Heart right ventricle (tissue), 16 donors: ENCODE results near the gene SHANK2. TPM values are rescaled to one million over a fixed set of nuclear protein-coding genes. Genes with fewer than 3 reads are reported as not detected.

Source experiments
- ATAC-seq, 8 donors: fragments of 200-7000 bp; cut with Tn5 transposase; one replicate each; pipeline ENCODE4 v1.9.1; 2020; ENCODE audit warnings: mild to moderate bottlenecking in 8 of 8, moderate library complexity in 8 of 8, moderate number of reproducible peaks in 1 of 8
- DNase-seq, 2 donors: peaks; one replicate each; pipeline ENCODE4 v3.0.0-alpha.2; 2020
- H3K27ac ChIP-seq, 10 donors: fragments of 200-600 bp; sonication (generic) in 2 of 10; one replicate each; pipeline versions ENCODE4 v1.5.0 to v1.8.0; 2020 to 2022; ENCODE audit warnings: mild to moderate bottlenecking in 3 of 10
- H3K27me3 ChIP-seq, 7 donors: fragments of 200-600 bp; one replicate each; pipeline ENCODE4 v1.8.0; 2021 to 2022; ENCODE audit warnings: mild to moderate bottlenecking in 2 of 7
- H3K36me3 ChIP-seq, 9 donors: fragments of 200-600 bp; sonication (generic) in 1 of 9; one replicate each; pipeline versions ENCODE4 v1.5.0 to v1.8.0; 2020 to 2022; ENCODE audit warnings: mild to moderate bottlenecking in 2 of 9
- H3K4me1 ChIP-seq, 9 donors: fragments of 200-600 bp; sonication (generic) in 1 of 9; one replicate each; pipeline versions ENCODE4 v1.5.0 to v1.8.0; 2020 to 2022; ENCODE audit warnings: mild to moderate bottlenecking in 4 of 9
- H3K4me3 ChIP-seq, 10 donors: fragments of 200-600 bp; sonication (generic) in 2 of 10; one replicate each; pipeline versions ENCODE4 v1.5.0 to v1.8.0; 2020 to 2022; ENCODE audit warnings: mild to moderate bottlenecking in 7 of 10, moderate library complexity in 2 of 10
- H3K9me3 ChIP-seq, 11 donors: fragments of 200-600 bp in 10 of 11; sonication (generic) in 2 of 11; one replicate each; pipeline versions ENCODE4 v1.5.0 to v1.8.0; 2013 to 2022; ENCODE audit warnings: mild to moderate bottlenecking in 2 of 11, control low read depth in 1 of 11, moderate library complexity in 1 of 11
- WGBS, 2 donors: extraction: QIAGEN DNeasy Blood & Tissue Kit; methylation state at CpG; one replicate each; pipeline ENCODE4 v1.1.7; 2013; ENCODE audit warnings: inconsistent platforms in 1 of 2; 5-methylcytosine and 5-hydroxymethylcytosine counted together
- intact Hi-C, 10 donors: fragments of 100-400 bp; cut with DNase I; formaldehyde crosslinking; loops; one replicate each; pipeline versions ENCODE4 v1.11.1 to v1.14.2; 2022
- polyA plus RNA-seq, 2 donors: library from polyadenylated mRNA; stranded (reverse); fragments of 200-250 nt; gene quantifications; one replicate each; pipeline ENCODE4 v1.2.3, GENCODE V29; 2013
- total RNA-seq, 10 donors: library from RNA; stranded (reverse); fragmentation: NEBNext Ultra II Directional in 3 of 10; extraction: Animal tissue kit (Norgen Biotek cat#: 25700) in 3 of 10; gene quantifications; one replicate each; pipeline versions ENCODE4 v1.2.1 to v1.2.4, GENCODE V29; 2021 to 2023
- TF ChIP-seq, protein P1 (sequence below), 9 donors: fragments of 200-600 bp; sonication (generic) in 2 of 9; IDR thresholded peaks; one replicate each; pipeline versions ENCODE4 v1.5.0 to v1.8.0; 2021 to 2022; ENCODE audit warnings: antibody characterized with exemption in 9 of 9, mild to moderate bottlenecking in 5 of 9, moderate library complexity in 1 of 9
- donor health status: Arrhythmogenic right ventricular cardiomyopathy.
- donor health status: ischemic (EF 13 %, LVEDD 7.1; RV severe dilation, severe dysfunction).
- donor health status: healthy with polysubstance abuse.
- donor health status: DM: no; HTN: yes; CAD: no.
- donor health status: DM: no; HTN: no; CAD: no.
- donor health status: ischemic (EF 25% LVEDD 6.9; RV normal size, moderate dysfunction).
- donor health status: ischemic (EF 25% LVEDD 5.7; RV mildly dilated, moderate dysfunction).
- donor health status: healthy.
- donor health status: DM: yes; HTN: yes; CAD: no.
- donor health status: Ischemic cardiomyopathy.
- donor health status: ischemic (EF 35%, LVEDD 5.7; RV mildly dilated, moderate dysfunction).
- donor health status: nonischemic (EF 11% LVEDD 7.7; RV severe dilation, severe dysfunction).
- donor health status: DM: yes; HTN: yes; CAD: no.
- donor health status: PGD.
- donor health status: ischemic (EF 29% LVEDD 5.4; RV normal size, mild dysfunction).
- donor health status: nonischemic (EF 23%, LVEDD 6.1; RV moderate dilation, normal function).

Gene SHANK2
- total and polyA plus RNA-seq, 12 donors, result under 0.01 to 0.71 (median 0.44) TPM; not detected in 2

DNA sequence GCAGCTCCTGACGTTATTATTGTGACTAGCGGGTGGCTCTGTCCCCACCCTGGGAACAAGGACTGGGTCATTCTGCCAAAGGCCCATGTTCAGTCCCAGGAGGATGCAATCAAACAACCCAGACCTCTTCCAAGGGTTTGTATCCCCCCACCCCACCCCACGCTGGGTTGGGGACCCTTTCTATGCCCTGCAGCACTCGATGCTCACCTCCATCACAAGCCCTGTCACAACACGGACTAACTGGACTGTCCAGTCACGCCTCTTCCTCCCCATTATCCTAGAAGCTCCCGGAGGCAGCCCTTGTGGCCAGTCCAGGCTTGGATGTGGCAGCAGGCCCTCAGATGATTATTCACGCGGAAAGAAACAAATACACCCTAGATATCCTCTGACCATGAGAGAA is 3.7 kb downstream of the SHANK2 start:
- DNase-seq (no peak), ATAC-seq (no peak)
- Histone ChIP-seq H3K9me3 (no peaks in the 10 kb centered on the region), H3K27ac (no peak overlapping the region), H3K36me3 (no peaks in the 10 kb centered on the region), H3K4me1 (peaks cover 4 to 23% (median 12%) of the 10 kb centered on the region in 9 donors), H3K27me3 (peaks cover 17 to 99% (median 91%) of the 10 kb centered on the region in 7 donors), H3K4me3 (no peak overlapping the region)
- intact Hi-C loops, result no loop called here
- WGBS, 2 donors, result 72 to 82% methylated on average over 9 of the region's 9 CpGs
- TF ChIP-seq, protein P1, sequence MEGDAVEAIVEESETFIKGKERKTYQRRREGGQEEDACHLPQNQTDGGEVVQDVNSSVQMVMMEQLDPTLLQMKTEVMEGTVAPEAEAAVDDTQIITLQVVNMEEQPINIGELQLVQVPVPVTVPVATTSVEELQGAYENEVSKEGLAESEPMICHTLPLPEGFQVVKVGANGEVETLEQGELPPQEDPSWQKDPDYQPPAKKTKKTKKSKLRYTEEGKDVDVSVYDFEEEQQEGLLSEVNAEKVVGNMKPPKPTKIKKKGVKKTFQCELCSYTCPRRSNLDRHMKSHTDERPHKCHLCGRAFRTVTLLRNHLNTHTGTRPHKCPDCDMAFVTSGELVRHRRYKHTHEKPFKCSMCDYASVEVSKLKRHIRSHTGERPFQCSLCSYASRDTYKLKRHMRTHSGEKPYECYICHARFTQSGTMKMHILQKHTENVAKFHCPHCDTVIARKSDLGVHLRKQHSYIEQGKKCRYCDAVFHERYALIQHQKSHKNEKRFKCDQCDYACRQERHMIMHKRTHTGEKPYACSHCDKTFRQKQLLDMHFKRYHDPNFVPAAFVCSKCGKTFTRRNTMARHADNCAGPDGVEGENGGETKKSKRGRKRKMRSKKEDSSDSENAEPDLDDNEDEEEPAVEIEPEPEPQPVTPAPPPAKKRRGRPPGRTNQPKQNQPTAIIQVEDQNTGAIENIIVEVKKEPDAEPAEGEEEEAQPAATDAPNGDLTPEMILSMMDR (IDR thresholded peaks at IDR 0.05), result no peak

DNA sequence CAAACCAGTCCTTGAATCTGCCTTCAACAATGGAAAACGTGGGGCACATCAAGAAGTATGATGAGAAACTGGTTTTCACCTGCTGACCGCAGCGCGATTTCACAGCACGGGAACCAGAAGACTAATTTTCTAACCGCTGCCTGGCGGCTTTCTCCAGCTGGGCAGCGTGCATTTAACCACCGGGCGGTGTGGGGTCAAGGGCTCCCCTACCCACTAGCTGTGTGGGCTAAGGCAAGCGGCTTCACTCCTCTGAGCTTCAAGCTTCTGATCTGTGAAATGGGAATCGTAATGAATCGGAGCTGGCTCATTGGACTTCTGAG is 4.2 kb downstream of the SHANK2 start:
- no peaks in the 10 kb centered on the region for H3K9me3 ChIP-seq
- no peak overlapping the region for H3K27ac ChIP-seq
- H3K27me3 ChIP-seq, result peaks cover 17 to 99% (median 87%) of the 10 kb centered on the region in 7 donors
- no peak for DNase-seq
- H3K36me3 ChIP-seq, result no peaks in the 10 kb centered on the region
- ATAC-seq, result no peak
- H3K4me1 ChIP-seq, result peaks cover 4 to 22% (median 12%) of the 10 kb centered on the region in 9 donors
- TF ChIP-seq, protein P1 (IDR thresholded peaks at IDR 0.05), result no peak
- WGBS, 2 donors, result 85 to 88% methylated on average over 13 of the region's 13 CpGs
- H3K4me3 ChIP-seq, result no peak overlapping the region
- intact Hi-C loops, result no loop called here

DNA sequence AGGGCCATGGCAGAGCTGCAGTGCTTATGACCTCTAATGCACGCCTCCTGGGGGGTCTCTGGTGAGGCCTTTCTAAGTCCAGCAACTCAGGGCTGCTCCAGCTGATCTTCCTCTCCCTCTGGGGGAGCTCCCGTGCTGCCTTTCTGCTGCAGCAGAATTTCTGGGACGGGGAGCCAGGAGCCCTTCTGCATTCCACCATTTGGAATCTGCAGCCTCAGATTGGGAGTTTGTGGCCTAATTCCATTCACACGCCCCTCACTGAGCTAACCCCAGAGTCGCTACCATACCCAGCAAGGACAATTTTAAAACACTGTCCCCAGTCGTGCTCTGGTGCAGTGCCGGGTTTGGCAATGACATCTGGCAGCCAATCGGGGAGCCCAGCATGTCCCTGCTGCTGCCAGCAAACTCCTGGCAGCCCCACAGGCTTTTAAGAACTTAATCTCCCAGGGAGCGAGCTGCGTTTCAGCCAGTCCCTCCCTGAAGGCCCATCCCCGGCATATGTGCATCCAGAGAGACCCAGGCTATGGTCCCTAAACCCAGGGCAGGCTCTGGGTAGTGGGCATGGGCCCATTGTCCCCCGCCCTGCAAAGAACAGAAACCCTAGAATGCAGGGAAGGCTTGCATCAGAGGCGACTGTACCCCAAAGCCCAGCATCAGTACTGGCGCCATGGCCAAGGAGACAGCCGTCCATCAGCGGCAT is 4.7 kb downstream of the SHANK2 start:
- Histone ChIP-seq H3K4me3 (no peak overlapping the region), H3K9me3 (no peaks in the 10 kb centered on the region), H3K36me3 (no peaks in the 10 kb centered on the region), H3K27ac (no peak overlapping the region), H3K4me1 (peaks cover 4 to 17% (median 8%) of the 10 kb centered on the region in 9 donors), H3K27me3 (peaks cover 17 to 95% (median 82%) of the 10 kb centered on the region in 7 donors)
- ATAC-seq (peak; percentile 60 to 91 (median 72)), DNase-seq (peak; percentile 13 to 64)
- 39 to 43% methylated on average over 16 of the region's 16 CpGs for WGBS, 2 donors
- TF ChIP-seq, protein P1 (IDR thresholded peaks at IDR 0.05), result no peak
- intact Hi-C loops, result no loop called here

DNA sequence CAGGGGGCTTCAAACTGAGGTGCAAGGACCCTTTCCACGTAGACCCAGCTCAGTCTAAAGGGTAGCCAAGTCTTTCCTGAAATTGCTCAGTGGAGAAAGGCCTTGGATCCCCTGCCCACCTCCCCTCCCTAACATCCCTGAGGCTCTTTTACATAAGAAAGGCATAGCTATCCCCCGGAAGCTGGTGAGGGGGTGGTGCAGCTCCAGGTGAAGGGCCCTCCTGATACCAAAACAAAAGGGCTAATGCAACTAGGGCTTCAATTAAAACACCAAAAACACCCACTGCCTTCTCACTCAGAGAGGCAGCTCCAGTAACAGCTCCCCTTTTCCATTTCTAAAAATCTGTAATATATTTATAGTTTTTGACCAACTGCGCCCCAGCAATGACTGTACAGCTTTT is 5.8 kb downstream of the SHANK2 start:
- 38 to 50% methylated on average over 3 of the region's 3 CpGs for WGBS, 2 donors
- peaks cover 9 to 87% (median 84%) of the 10 kb centered on the region in 7 donors for H3K27me3 ChIP-seq
- intact Hi-C loops, result no loop called here

More for the DNA sequence above, 5.8 kb downstream of the SHANK2 start:
- H3K36me3 ChIP-seq, result no peaks in the 10 kb centered on the region
- TF ChIP-seq, protein P1 (IDR thresholded peaks at IDR 0.05), result no peak
- H3K9me3 ChIP-seq, result no peaks in the 10 kb centered on the region
- no peak overlapping the region for H3K27ac ChIP-seq
- H3K4me1 ChIP-seq, result peaks cover 0 to 11% (median 4%) of the 10 kb centered on the region in 9 donors
- no peak overlapping the region for H3K4me3 ChIP-seq
- no peak for DNase-seq
- no peak for ATAC-seq
